ENCODE measurements around the gene PPP3CA. TPM values are rescaled to one million over a fixed set of nuclear protein-coding genes. Genes with fewer than 3 reads are reported as not detected.

Gene PPP3CA
- polyA plus RNA-seq, 6 donors from 2014 or later = 12.9 to 77.5 (median 19.5) TPM

GRCh38 chr4:101347557-101348366 is 436 bp upstream of the PPP3CA start:
- Mint-ChIP-seq H3K27ac (peak overlapping the region; percentile 78 to 98 (median 95)), H3K9me3 (no peaks in the 10 kb centered on the region), H3K27me3 (no peaks in the 10 kb centered on the region), H3K4me1 (peaks cover 38 to 44% (median 41%) of the 10 kb centered on the region in 3 donors), H3K4me3 (peak overlapping the region; percentile 93 to 99 (median 98)), H3K36me3 (no peaks in the 10 kb centered on the region)
- ATAC-seq (ENCODE audit: low read depth in 2 of 2) (peak; percentile 68 to 70), DNase-seq (peak; percentile 97)

GRCh38 chr4:101346351-101347266 is 717 bp downstream of the PPP3CA start:
- peak overlapping the region; percentile 85 to 98 (median 96) for H3K27ac Mint-ChIP-seq
- ATAC-seq (ENCODE audit: low read depth in 2 of 2) = peak; percentile 32 to 37
- peak overlapping the region; percentile 93 to 99 (median 97) for H3K4me3 Mint-ChIP-seq
- H3K9me3 Mint-ChIP-seq = no peaks in the 10 kb centered on the region
- DNase-seq = peak; percentile 74
- H3K36me3 Mint-ChIP-seq = peaks cover 0 to 1% of the 10 kb centered on the region in 2 donors
- H3K4me1 Mint-ChIP-seq = peaks cover 42 to 49% (median 49%) of the 10 kb centered on the region in 3 donors
- no peaks in the 10 kb centered on the region for H3K27me3 Mint-ChIP-seq

DNA sequence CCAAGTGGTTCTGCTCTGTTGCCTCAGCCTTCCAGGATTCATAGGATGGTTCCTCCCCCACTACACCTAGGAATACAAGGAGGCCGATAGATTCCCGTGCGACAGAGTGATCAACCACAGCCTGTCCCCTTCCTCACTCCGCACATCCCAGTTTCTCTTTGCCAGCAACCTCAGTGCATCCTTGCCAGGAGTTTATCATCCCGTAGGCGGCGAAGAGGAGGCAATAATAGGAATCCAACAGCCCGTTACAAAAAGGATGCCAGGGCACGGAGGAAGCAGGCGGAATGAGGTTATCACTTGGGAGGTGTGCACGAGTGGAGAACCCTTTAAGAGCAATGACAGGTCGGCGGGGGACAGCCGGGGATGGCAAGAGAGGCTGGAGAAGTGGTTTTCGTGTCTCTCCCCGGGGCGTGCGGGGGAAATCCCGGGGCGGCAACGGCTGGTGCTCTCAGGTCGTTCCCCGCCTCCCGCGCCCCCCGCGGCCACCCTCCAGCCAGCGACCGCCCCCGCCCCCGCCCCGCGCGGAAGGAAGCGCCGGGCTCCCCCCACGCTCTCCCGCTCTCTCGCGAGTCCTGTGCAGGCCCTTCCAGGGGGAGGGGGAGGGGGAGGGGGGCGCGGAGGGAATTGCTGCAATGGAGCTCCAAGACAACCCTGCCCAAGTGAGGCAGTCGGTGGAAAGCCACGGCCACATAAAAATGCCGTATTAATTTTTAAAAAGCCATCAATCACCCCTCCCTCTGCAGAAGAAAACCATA is 1.6 kb downstream of the PPP3CA start:
- Mint-ChIP-seq H3K27me3 (no peaks in the 10 kb centered on the region), H3K4me1 (peaks cover 46 to 57% (median 53%) of the 10 kb centered on the region in 3 donors), H3K27ac (peak overlapping the region; percentile 92 to 98 (median 95)), H3K9me3 (no peaks in the 10 kb centered on the region), H3K36me3 (peaks cover 0 to 4% of the 10 kb centered on the region in 2 donors), H3K4me3 (peak overlapping the region; percentile 94 to 99 (median 97))
- DNase-seq = peak; percentile 79
- peak; percentile 26 to 31 for ATAC-seq (ENCODE audit: low read depth in 2 of 2)

- DNase-seq (no peak), ATAC-seq (ENCODE audit: low read depth in 2 of 2) (no peak)
- Mint-ChIP-seq H3K9me3 (no peaks in the 10 kb centered on the region), H3K27me3 (no peaks in the 10 kb centered on the region), H3K4me3 (peak overlapping the region; percentile 94 to 99 (median 96)), H3K27ac (peak overlapping the region; percentile 92 to 98 (median 94)), H3K4me1 (peaks cover 46 to 62% (median 53%) of the 10 kb centered on the region in 3 donors), H3K36me3 (peaks cover 0 to 4% of the 10 kb centered on the region in 2 donors)
Measured at GRCh38 chr4:101345271-101345595, 2.1 kb downstream of the PPP3CA start.

DNA sequence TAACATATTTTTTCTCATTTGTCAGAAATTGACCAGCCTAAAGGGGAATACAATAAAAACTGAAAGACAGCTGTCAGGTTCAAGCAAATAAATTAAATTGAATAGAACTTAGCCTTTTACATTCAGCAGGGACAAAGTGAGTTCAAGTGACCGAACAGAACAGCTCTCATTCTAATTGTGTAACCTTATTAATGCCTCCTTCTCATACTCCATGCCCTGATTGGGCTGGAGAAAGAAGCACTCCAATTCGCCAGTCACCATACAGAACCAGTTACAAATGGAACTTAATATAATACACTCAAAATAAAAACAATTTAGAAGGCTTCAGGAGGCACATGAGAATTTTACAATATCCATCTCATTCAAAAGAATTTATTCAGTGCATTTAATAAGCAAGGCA is 8.0 kb downstream of the PPP3CA start:
- Mint-ChIP-seq H3K27ac (peak overlapping the region in 4 of 6 donors; percentile 28 to 75 (median 64)), H3K36me3 (peaks cover 0 to 12% of the 10 kb centered on the region in 2 donors), H3K4me1 (peaks cover 61 to 88% (median 77%) of the 10 kb centered on the region in 3 donors), H3K4me3 (peak overlapping the region in 1 of 8 donors; percentile 22), H3K9me3 (no peaks in the 10 kb centered on the region), H3K27me3 (no peaks in the 10 kb centered on the region)
- ATAC-seq (ENCODE audit: low read depth in 2 of 2) = no peak
- no peak for DNase-seq

DNA sequence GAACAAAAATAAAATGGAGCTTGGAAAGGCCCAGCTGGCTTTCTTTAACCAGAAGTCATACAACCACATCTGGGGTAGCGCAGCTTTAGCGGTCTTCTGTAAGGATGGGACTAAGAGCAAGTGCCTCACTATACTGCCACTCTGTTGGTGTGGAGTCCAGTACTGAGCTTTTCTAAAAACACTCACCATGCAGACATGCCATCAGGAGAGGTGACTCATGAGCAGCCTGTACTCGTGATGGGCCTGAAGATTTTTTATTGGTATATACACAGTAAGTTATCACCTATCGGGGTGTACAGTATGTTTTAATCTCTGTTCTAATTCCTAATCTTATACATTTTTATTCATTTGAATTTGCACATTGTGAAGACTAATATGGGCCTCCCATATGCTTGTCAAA is 9.6 kb downstream of the PPP3CA start:
- peak in 1 of 2 donors; percentile 14 for ATAC-seq (ENCODE audit: low read depth in 2 of 2)
- H3K4me3 Mint-ChIP-seq = peak overlapping the region in 4 of 8 donors; percentile 26 to 64 (median 30)

GRCh38 chr4:101334963-101335572 is 12.3 kb downstream of the PPP3CA start:
- peaks cover 0 to 8% of the 10 kb centered on the region in 2 donors for H3K36me3 Mint-ChIP-seq
- peaks cover 65 to 87% (median 80%) of the 10 kb centered on the region in 3 donors for H3K4me1 Mint-ChIP-seq
- DNase-seq (no peak), ATAC-seq (ENCODE audit: low read depth in 2 of 2) (no peak)
- no peaks in the 10 kb centered on the region for H3K27me3 Mint-ChIP-seq
- H3K9me3 Mint-ChIP-seq = no peaks in the 10 kb centered on the region
- H3K27ac Mint-ChIP-seq = peak overlapping the region in 2 of 6 donors; percentile 49 to 87
- H3K4me3 Mint-ChIP-seq = peak overlapping the region in 1 of 8 donors; percentile 41

More for the DNA sequence above, 9.6 kb downstream of the PPP3CA start:
- H3K27me3 Mint-ChIP-seq = no peaks in the 10 kb centered on the region
- no peak for DNase-seq
- peaks cover 54 to 89% (median 64%) of the 10 kb centered on the region in 3 donors for H3K4me1 Mint-ChIP-seq
- peaks cover 0 to 12% of the 10 kb centered on the region in 2 donors for H3K36me3 Mint-ChIP-seq
- H3K27ac Mint-ChIP-seq = peak overlapping the region; percentile 5 to 93 (median 78)
- H3K9me3 Mint-ChIP-seq = no peaks in the 10 kb centered on the region

GRCh38 chr4:101332424-101332823 is 14.9 kb downstream of the PPP3CA start:
- Mint-ChIP-seq H3K27me3 (no peaks in the 10 kb centered on the region), H3K4me1 (peaks cover 59 to 90% (median 78%) of the 10 kb centered on the region in 3 donors), H3K27ac (peak overlapping the region in 1 of 6 donors; percentile 23), H3K36me3 (peaks cover 0 to 8% of the 10 kb centered on the region in 2 donors), H3K4me3 (peak overlapping the region in 1 of 8 donors; percentile 13), H3K9me3 (no peaks in the 10 kb centered on the region)
- ATAC-seq (ENCODE audit: low read depth in 2 of 2) = no peak
- no peak for DNase-seq

DNA sequence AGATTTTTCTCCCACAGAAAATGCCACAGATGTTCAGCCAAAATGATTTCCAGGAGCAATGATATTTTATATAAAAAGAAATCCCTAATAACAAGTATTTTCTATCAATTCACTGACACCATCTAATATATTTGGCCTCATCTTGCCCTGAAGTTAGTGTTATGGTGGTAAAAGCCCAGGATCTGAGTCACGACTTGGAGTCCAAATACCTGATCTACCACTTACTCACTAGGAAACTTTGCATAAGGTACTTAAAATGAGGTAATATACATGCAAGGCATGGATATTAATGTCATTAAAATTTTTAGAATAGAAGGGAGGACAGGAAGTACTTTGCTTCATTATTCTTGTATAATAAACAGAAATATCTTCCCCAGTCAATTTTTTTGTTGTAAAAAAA is 16.3 kb downstream of the PPP3CA start:
- Mint-ChIP-seq H3K27me3 (no peaks in the 10 kb centered on the region), H3K4me3 (no peak overlapping the region), H3K27ac (peak overlapping the region in 2 of 6 donors; percentile 11 to 49), H3K9me3 (no peaks in the 10 kb centered on the region), H3K4me1 (peaks cover 62 to 90% (median 82%) of the 10 kb centered on the region in 3 donors), H3K36me3 (peaks cover 0 to 8% of the 10 kb centered on the region in 2 donors)
- DNase-seq (no peak), ATAC-seq (ENCODE audit: low read depth in 2 of 2) (no peak)

- DNase-seq (no peak), ATAC-seq (ENCODE audit: low read depth in 2 of 2) (no peak)
- Mint-ChIP-seq H3K27me3 (no peaks in the 10 kb centered on the region), H3K4me1 (peaks cover 57 to 90% (median 78%) of the 10 kb centered on the region in 3 donors), H3K9me3 (no peaks in the 10 kb centered on the region), H3K36me3 (no peaks in the 10 kb centered on the region), H3K27ac (peak overlapping the region in 2 of 6 donors; percentile 69 to 79), H3K4me3 (no peak overlapping the region)
Measured at GRCh38 chr4:101329592-101329991, 17.7 kb downstream of the PPP3CA start.

DNA sequence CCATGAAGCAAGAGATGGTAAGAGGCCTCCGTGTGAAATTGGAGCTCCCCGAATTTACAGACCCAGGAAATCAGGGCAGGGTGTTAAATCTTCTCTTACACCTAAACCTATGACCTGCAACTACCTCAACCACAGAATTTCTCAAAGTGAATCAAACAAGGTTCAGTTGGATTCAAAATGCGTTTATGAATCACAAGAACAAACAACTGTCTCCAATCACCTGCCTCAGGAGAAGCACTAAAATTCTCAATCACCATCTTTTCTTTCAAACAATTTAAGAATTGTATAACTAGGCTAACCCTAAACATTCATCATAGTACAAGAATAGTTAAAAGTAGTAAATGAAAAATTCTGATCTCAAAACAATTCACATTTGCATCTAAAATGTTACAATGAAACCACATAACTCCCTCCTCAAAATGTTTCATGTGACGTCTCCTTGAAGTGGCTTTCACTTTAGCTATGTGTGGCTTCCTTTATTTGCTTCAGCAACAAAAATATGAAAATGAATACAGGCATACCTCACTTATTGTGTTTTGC is 19.2 kb downstream of the PPP3CA start:
- ATAC-seq (ENCODE audit: low read depth in 2 of 2) = peak; percentile 85 to 87
- no peaks in the 10 kb centered on the region for H3K9me3 Mint-ChIP-seq
- peaks cover 64 to 93% (median 91%) of the 10 kb centered on the region in 3 donors for H3K4me1 Mint-ChIP-seq
- peak; percentile 17 for DNase-seq
- H3K27me3 Mint-ChIP-seq = no peaks in the 10 kb centered on the region
- H3K27ac Mint-ChIP-seq = peak overlapping the region; percentile 46 to 93 (median 84)
- H3K4me3 Mint-ChIP-seq = peak overlapping the region; percentile 20 to 84 (median 66)
- no peaks in the 10 kb centered on the region for H3K36me3 Mint-ChIP-seq

DNA sequence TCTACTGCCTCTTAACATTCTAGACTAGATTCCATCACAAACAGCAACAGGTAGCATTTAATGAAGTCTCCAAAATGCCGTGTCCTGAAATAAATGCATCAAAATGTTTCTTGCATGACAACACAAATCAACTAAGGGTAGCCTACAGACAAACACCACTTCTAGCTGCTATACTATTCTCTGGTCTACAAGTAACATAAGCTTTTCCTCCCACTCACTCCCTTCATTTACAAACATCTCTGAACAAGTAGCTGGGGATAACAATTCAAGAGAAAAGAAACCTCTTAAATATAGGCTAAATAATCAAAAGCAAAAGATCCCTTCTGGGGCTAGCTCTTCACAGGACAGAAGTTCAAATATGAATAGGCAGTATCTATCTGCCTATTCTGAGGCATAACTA is 20.8 kb downstream of the PPP3CA start:
- ATAC-seq (ENCODE audit: low read depth in 2 of 2) = no peak
- Mint-ChIP-seq H3K9me3 (no peaks in the 10 kb centered on the region), H3K4me3 (peak overlapping the region in 5 of 8 donors; percentile 28 to 47 (median 40)), H3K27me3 (no peaks in the 10 kb centered on the region), H3K4me1 (peaks cover 67 to 91% (median 91%) of the 10 kb centered on the region in 3 donors), H3K27ac (peak overlapping the region in 4 of 6 donors; percentile 57 to 87 (median 85)), H3K36me3 (no peaks in the 10 kb centered on the region)
- DNase-seq = no peak

Measured in naive B cell (primary cell).